ENCODE measurements around the gene ZNF335.
"Not testable (repeated sequence)": the region's sequence is repeated elsewhere in the genome, so short reads cannot be mapped to it uniquely, and the experiment has no call there.

DNA sequence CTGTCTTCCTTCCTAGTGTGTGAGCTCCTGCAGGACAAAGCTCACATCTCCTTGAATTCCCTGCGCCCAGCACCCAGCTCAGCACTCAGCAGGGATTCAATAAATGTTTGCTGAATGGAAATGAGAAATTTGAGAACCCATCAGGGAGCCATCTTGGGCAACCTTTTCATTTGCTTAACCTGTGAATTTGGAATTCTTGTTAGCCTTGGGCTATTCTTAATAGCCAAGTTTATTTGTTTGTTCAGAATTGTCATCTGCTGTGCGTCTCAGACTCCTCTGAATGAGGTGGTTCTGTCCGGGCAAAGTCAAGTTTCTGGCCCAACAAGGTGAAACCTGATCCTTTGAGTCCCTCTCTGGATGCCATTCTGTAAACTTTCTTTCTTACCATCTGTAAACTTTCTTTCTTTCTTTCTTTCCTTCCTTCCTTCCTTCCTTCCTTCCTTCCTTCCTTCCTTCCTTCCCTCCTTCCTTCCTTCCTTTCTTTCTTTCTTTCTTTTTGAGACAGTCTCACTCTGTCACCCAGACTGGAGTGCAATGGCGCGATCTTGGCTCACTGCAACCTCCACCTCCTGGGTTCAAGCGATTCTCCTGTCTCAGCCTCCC is 23.6 kb upstream of the ZNF335 start:
- TF ChIP-seq, protein P1, sequence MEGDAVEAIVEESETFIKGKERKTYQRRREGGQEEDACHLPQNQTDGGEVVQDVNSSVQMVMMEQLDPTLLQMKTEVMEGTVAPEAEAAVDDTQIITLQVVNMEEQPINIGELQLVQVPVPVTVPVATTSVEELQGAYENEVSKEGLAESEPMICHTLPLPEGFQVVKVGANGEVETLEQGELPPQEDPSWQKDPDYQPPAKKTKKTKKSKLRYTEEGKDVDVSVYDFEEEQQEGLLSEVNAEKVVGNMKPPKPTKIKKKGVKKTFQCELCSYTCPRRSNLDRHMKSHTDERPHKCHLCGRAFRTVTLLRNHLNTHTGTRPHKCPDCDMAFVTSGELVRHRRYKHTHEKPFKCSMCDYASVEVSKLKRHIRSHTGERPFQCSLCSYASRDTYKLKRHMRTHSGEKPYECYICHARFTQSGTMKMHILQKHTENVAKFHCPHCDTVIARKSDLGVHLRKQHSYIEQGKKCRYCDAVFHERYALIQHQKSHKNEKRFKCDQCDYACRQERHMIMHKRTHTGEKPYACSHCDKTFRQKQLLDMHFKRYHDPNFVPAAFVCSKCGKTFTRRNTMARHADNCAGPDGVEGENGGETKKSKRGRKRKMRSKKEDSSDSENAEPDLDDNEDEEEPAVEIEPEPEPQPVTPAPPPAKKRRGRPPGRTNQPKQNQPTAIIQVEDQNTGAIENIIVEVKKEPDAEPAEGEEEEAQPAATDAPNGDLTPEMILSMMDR (IDR thresholded peaks at IDR 0.05; ENCODE audit: low read length), result not testable (repeated sequence)
- TF ChIP-seq EZH2 (IDR thresholded peaks at IDR 0.05; ENCODE audit: borderline replicate concordance, low read length), result not testable (repeated sequence)

All from OCI-LY1 (cell line).